Inflammatory macrophage (primary cell): ENCODE results near the gene KMT2E.
A peak's percentile ranks its signal among the peaks of the same experiment; 100 is the strongest.
"Not testable (repeated sequence)": the region's sequence is repeated elsewhere in the genome, so short reads cannot be mapped to it uniquely, and the experiment has no call there.

Experiments
- DNase-seq, 2 donors: peaks; one replicate each; pipeline ENCODE4 v3.0.0-alpha.2; 2020 to 2022

Gene KMT2E

GRCh38 chr7:105027176-105027853 lies 13.3 kb downstream of the KMT2E start:
- DNase-seq, result no peak

- peak in 1 of 2 donors; percentile 17 for DNase-seq
Measured at GRCh38 chr7:105028004-105028403, 14.0 kb downstream of the KMT2E start.

- DNase-seq, result not testable (repeated sequence)
Measured at GRCh38 chr7:105028941-105029340, 14.9 kb downstream of the KMT2E start.

GRCh38 chr7:105030447-105030846 lies 16.4 kb downstream of the KMT2E start:
- DNase-seq, result no peak

GRCh38 chr7:105032553-105033214 lies 18.7 kb downstream of the KMT2E start:
- no peak for DNase-seq

GRCh38 chr7:105035349-105035748 lies 21.3 kb downstream of the KMT2E start:
- no peak for DNase-seq

- DNase-seq, result no peak
Measured at GRCh38 chr7:105036217-105037168, 22.5 kb downstream of the KMT2E start.

GRCh38 chr7:105037319-105037718 lies 23.3 kb downstream of the KMT2E start:
- DNase-seq, result no peak

GRCh38 chr7:105044449-105045070 lies 30.6 kb downstream of the KMT2E start:
- DNase-seq, result no peak

GRCh38 chr7:105046414-105046813 lies 32.4 kb downstream of the KMT2E start:
- DNase-seq, result no peak

GRCh38 chr7:105047932-105048331 lies 33.9 kb downstream of the KMT2E start:
- no peak for DNase-seq

GRCh38 chr7:105050493-105050892 lies 36.5 kb downstream of the KMT2E start:
- no peak for DNase-seq

- not testable (repeated sequence) for DNase-seq
Measured at GRCh38 chr7:105050899-105051298, 36.9 kb downstream of the KMT2E start.

GRCh38 chr7:105055084-105055483 lies 41.1 kb downstream of the KMT2E start:
- no peak for DNase-seq

- no peak for DNase-seq
Measured at GRCh38 chr7:105055621-105056020, 41.6 kb downstream of the KMT2E start.

GRCh38 chr7:105057472-105057871 lies 43.5 kb downstream of the KMT2E start:
- no peak for DNase-seq

GRCh38 chr7:105060437-105060836 lies 46.4 kb downstream of the KMT2E start:
- DNase-seq, result no peak

GRCh38 chr7:105060923-105061322 lies 46.9 kb downstream of the KMT2E start:
- no peak for DNase-seq

GRCh38 chr7:105065104-105065503 lies 51.1 kb downstream of the KMT2E start:
- DNase-seq, result no peak

- no peak for DNase-seq
Measured at GRCh38 chr7:105067691-105068090, 53.7 kb downstream of the KMT2E start.

- no peak for DNase-seq
Measured at GRCh38 chr7:105068886-105069285, 54.9 kb downstream of the KMT2E start.

GRCh38 chr7:105073143-105073542 lies 59.1 kb downstream of the KMT2E start:
- DNase-seq, result no peak

GRCh38 chr7:105079348-105079747 lies 65.3 kb downstream of the KMT2E start:
- DNase-seq, result peak; percentile 61 to 80
